ENCODE measurements around the gene KCNG4.

DNA sequence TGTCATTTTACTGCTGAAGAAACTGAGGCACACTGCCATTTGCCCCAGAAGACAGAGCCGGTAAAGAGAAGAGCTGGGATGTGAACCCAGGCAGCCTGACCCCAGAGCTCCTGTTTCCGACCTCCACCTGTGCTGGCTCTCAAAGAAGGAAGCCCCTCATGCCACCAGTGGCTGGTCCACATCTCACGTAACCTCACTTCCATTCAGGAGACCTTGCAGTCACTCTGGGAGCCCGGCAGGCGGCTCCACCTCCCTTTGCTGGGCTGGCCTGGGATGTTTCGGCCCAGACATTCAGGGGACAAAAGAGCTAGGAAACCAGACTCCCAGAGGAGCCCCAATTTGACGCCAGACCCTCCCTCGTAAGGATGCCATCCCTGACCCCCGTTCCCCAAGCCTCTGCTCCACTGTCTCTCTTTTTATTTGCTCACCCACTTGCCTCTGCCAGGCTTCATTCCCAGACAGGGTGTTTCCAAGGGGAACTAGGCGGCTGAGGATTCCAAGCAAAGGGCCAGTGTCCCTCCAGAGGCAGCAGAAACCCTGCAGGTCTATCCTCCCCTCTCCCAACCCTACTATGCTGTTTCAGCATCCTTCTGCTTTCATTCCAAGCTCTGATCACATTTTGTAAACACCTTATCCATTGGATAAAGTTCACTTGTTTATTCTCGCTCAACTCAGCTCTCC, 55.8 kb downstream of the KCNG4 start:
- TF ChIP-seq POLR2AphosphoS5 (IDR thresholded peaks at IDR 0.05; ENCODE audit: borderline replicate concordance, low read depth, low read length) (no peak), EZH2 (IDR thresholded peaks at IDR 0.05) (no peak)
